BE2C (cell line): ENCODE results near the gene NEO1.
"Not testable (repeated sequence)": the region's sequence is repeated elsewhere in the genome, so short reads cannot be mapped to it uniquely, and the experiment has no call there.

Experiments
- DNase-seq: peaks from one replicate; pipeline ENCODE4 v3.0.0-alpha.2; 2020
- H3K27me3 ChIP-seq: fragments of 250-450 bp; sonication (Bioruptor Pico); 2 replicates; pipeline ENCODE4 v1.5.1; 2020; ENCODE audit warnings: mild to moderate bottlenecking
- H3K36me3 ChIP-seq: fragments of 250-450 bp; sonication (Bioruptor Pico); 2 replicates; pipeline ENCODE4 v1.5.1; 2020; ENCODE audit warnings: mild to moderate bottlenecking
- H3K4me1 ChIP-seq: fragments of 250-450 bp; sonication (Bioruptor Pico); 2 replicates; pipeline ENCODE4 v1.5.1; 2020
- H3K4me3 ChIP-seq: 2 replicates; pipeline ENCODE4 v1.5.1; 2011; ENCODE audit warnings: low read depth, low read length
- H3K9me3 ChIP-seq: fragments of 250-450 bp; sonication (Bioruptor Pico); 2 replicates; pipeline ENCODE4 v1.5.1; 2020
- TF ChIP-seq, protein P1 (sequence below): IDR thresholded peaks from 2 replicates; pipeline ENCODE4 v1.5.1; 2012; ENCODE audit warnings: mild to moderate bottlenecking, low read depth, low read length

The NEO1 gene

DNA sequence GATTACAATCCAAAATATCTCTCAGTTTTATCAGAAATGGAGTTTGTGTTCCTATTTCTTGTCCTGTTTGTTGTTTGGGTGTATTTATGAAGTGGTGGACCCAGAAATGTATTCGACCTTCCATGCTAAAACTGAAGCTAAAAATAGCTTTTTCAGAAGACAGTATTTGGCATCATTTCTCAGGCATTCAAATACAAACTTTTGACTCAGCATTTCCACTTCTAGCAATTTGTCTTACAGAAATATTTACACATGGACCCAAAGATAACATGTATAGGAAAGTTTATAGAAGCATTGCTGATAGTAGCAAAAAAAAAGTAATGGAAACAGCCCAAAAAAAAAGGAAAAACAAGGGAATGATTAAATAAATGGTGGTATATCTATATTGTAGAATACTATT lies 160.2 kb downstream of the NEO1 start:
- no peak for DNase-seq
- Histone ChIP-seq H3K27me3 (no peaks in the 10 kb centered on the region), H3K36me3 (no peaks in the 10 kb centered on the region), H3K9me3 (no peaks in the 10 kb centered on the region), H3K4me1 (no peaks in the 10 kb centered on the region), H3K4me3 (no peak overlapping the region)
- TF ChIP-seq, protein P1, sequence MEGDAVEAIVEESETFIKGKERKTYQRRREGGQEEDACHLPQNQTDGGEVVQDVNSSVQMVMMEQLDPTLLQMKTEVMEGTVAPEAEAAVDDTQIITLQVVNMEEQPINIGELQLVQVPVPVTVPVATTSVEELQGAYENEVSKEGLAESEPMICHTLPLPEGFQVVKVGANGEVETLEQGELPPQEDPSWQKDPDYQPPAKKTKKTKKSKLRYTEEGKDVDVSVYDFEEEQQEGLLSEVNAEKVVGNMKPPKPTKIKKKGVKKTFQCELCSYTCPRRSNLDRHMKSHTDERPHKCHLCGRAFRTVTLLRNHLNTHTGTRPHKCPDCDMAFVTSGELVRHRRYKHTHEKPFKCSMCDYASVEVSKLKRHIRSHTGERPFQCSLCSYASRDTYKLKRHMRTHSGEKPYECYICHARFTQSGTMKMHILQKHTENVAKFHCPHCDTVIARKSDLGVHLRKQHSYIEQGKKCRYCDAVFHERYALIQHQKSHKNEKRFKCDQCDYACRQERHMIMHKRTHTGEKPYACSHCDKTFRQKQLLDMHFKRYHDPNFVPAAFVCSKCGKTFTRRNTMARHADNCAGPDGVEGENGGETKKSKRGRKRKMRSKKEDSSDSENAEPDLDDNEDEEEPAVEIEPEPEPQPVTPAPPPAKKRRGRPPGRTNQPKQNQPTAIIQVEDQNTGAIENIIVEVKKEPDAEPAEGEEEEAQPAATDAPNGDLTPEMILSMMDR: no peak

DNA sequence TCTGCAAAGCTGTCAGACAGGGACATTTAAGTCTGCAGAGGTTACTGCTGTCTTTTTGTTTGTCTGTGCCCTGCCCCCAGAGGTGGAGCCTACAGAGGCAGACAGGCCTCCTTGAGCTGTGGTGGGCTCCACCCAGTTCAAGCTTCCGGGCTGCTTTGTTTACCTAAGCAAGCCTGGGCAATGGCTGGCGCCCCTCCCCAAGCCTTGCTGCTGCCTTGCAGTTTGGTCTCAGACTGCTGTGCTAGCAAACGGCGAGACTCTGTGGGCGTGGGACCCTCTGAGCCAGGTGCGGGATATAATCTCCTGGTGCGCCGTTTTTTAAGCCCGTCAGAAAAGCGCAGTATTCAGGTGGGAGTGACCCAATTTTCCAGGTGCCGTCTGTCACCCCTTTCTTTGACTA lies 169.2 kb downstream of the NEO1 start:
- H3K27me3 ChIP-seq, H3K4me3 ChIP-seq, DNase-seq, H3K9me3 ChIP-seq, H3K36me3 ChIP-seq, H3K4me1 ChIP-seq: not testable (repeated sequence)

DNA sequence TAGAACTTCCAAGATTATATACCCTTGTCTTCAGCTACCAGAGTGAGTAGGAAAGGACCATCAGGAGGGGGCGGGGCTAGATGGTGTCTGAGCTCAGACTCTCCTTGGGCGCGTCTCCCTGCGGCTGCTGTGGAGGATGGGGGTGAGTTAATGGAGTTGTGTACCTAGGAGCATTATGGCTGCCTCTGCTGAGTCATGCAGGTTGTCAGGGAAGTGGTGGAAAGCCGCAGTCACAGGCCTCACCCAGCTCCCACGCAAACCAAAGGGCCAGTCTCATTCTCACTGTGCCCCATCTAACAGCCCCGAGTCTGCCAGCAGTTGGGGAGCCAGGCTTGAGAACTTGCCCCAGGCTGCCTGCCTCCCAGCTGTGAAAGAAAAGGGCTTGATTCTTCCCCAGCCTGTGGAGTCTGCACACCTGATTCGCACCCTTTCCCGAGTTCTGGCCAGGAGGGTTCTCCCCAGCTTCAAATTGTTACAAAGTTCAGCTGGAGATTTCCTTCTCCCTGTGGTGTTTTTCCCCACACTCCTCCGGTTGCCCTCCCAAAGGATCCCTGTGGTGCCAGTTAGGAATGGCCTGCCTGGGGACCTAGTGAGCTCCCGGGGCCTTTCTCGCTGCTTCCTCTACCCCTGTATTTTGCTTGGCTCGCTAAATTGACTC lies 173.2 kb downstream of the NEO1 start:
- DNase-seq: no peak
- Histone ChIP-seq H3K36me3 (no peaks in the 10 kb centered on the region), H3K4me3 (no peak overlapping the region), H3K9me3 (no peaks in the 10 kb centered on the region; the same call in 1 of the 2 replicates), H3K4me1 (no peaks in the 10 kb centered on the region), H3K27me3 (no peaks in the 10 kb centered on the region)
- TF ChIP-seq, protein P1: no peak

DNA sequence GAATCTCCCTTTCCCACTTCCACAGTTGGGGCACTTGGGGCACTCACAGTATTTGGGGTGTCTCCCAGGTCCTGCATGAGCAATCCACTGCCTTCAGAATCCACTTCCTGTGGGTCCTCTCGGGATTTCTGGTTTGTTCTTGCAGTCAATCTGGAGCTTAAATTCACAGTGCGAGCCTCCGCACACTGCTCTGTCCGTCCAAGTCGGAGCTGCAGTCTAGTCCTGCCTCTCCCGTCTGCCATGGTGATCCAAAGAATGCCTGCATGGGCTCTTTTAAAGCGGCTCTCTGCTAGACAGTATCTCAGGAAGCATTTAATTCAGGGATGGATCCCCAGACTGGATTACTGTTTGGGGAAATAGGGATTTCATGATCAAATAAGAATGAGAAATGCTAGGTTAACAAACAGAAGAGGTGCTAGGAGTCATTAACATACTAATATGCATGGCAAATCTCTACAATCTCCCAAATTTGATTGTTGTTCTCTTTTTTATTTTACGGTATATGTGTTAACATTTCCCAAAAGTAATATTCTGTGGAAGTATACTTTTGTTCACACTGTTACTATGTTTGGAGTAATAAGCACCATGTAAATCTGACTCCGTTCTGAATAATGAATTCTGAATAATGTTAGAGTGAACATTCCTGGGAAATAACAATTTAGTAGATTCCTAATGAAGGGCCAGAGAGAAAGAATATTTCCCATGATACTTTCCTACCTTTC lies 174.0 kb downstream of the NEO1 start:
- DNase-seq: no peak
- H3K4me3 ChIP-seq: no peak overlapping the region
- TF ChIP-seq, protein P1: no peak

DNA sequence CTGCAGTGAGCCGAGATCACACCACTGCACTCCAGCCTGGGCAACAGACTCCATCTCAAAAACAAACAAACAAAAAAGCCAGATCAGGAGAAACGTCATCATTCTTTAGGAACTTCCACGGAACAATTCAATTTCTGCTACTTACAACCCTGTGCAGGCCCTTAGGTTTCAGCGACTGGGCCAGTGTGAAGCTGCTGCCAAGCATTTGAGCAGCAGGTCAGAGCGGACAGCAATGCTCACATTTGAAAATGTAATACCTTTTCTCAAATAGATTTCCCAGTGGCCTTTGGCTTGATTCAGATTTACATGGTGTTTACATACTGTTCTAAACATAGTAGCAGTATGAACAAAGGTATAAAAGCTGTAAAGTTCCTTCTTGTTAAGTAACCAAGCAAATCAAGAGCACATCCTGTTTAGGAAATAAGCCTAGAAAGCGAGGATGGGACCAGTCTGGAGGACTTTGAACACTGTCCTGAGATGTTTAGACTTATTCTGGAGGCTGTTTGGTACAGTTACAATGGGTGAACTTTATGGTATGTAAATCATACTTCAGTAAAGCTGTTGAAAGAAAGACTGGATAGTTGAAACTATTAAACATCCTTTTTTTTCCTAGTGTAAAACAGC lies 175.3 kb downstream of the NEO1 start:
- Histone ChIP-seq H3K36me3 (no peaks in the 10 kb centered on the region), H3K9me3 (no peaks in the 10 kb centered on the region), H3K27me3 (no peaks in the 10 kb centered on the region; the same call in 1 of the 2 replicates), H3K4me3 (no peak overlapping the region), H3K4me1 (no peaks in the 10 kb centered on the region)
- TF ChIP-seq, protein P1: no peak
- DNase-seq: no peak

More for the DNA sequence above, 174.0 kb downstream of the NEO1 start:
- no peaks in the 10 kb centered on the region for H3K36me3 ChIP-seq
- H3K9me3 ChIP-seq: no peaks in the 10 kb centered on the region; the same call in 1 of the 2 replicates
- H3K27me3 ChIP-seq: no peaks in the 10 kb centered on the region
- H3K4me1 ChIP-seq: no peaks in the 10 kb centered on the region

DNA sequence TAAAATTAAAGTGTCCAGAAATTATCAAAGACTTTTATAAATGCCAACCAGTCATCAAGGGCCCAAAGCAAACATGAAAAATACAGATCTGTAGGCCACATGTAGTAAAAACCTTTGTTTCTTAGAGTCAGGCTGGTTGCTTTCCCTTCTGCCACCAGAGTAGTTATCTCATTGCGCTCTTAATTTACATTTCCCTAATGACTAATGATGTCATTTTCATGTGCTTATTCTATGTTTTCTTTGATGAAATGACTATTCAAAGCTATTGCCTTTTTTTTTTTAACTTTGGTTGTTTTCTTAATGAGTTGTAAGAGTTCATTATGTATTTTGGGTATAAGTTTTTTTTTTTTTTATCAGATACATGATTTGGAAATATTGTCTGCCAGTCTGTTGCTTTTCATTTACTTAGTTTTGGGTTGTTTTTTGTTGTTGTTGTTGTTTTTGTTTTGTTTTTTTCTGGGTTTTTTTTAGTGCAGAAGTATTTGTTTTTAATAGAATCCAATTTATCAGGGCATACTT lies 175.9 kb downstream of the NEO1 start:
- H3K9me3 ChIP-seq: no peaks in the 10 kb centered on the region
- H3K4me3 ChIP-seq: no peak overlapping the region
- DNase-seq: no peak
- H3K4me1 ChIP-seq: no peaks in the 10 kb centered on the region
- TF ChIP-seq, protein P1: no peak
- no peaks in the 10 kb centered on the region; the same call in 1 of the 2 replicates for H3K27me3 ChIP-seq
- H3K36me3 ChIP-seq: no peaks in the 10 kb centered on the region
